ENCODE results near the gene LRRIQ3. TPM values are rescaled to one million over a fixed set of nuclear protein-coding genes. Genes with fewer than 3 reads are reported as not detected.
"Not testable (repeated sequence)": the region's sequence is repeated elsewhere in the genome, so short reads cannot be mapped to it uniquely, and the experiment has no call there.

The LRRIQ3 gene, protein sequence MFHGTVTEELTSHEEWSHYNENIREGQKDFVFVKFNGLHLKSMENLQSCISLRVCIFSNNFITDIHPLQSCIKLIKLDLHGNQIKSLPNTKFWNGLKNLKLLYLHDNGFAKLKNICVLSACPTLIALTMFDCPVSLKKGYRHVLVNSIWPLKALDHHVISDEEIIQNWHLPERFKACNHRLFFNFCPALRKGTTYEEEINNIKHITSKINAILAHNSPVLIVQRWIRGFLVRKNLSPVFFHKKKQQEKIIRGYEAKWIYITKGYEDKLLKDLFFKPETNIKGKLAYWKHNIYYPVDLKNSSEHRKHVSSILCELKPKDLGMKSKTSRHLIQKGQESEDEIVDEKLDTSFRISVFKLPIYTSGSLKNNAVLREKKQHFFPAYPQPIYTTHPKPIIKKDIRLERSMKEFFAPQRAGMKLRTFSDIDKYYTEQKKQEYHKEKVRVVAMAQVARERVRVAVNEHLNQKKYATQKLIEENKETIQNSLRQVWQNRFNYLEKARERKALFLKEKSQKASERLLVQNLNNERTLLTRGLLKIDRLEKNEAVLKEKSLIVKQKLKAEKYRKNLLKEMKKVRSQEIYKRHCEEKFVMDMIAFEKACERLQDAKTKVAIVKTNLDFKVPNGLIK
- 1 to 10 TPM; 2.3 to 5.9 (median 2.8) TPM for polyA plus RNA-seq (ENCODE audit: insufficient read length in 3 of 3)
- long read RNA-seq, donor 1 = 0 reads
- long read RNA-seq, donor 2, partial matches to known transcripts = 0 of 1 reads
- long read RNA-seq, donor 2, other reads (novel, unspliced or antisense) = 0 of 1 reads
- long read RNA-seq, donor 3 = 0 reads
- long read RNA-seq, donor 4 = 0 reads
- long read RNA-seq, donor 5 = 0 reads
- long read RNA-seq, donor 6 = 0 reads
- long read RNA-seq, donor 7, partial matches to known transcripts = 0 of 1 reads
- long read RNA-seq, donor 7, other reads (novel, unspliced or antisense) = 0 of 1 reads
- long read RNA-seq, donor 8 = 0 reads
- long read RNA-seq, donor 9, partial matches to known transcripts = 6 of 12 reads
- long read RNA-seq, donor 9, other reads (novel, unspliced or antisense) = 6 of 12 reads
- long read RNA-seq, donor 10, partial matches to known transcripts = 0 of 1 reads
- long read RNA-seq, donor 10, other reads (novel, unspliced or antisense) = 0 of 1 reads
- long read RNA-seq, donor 11 = 0 reads
- long read RNA-seq, donor 12 = 0 reads
- long read RNA-seq, donor 13, partial matches to known transcripts = 0 of 2 reads
- long read RNA-seq, donor 13, other reads (novel, unspliced or antisense) = 0 of 2 reads
- long read RNA-seq, donor 14 = 0 reads
- long read RNA-seq, donor 15 = 0 reads
- long read RNA-seq, donor 16 = 0 reads

DNA sequence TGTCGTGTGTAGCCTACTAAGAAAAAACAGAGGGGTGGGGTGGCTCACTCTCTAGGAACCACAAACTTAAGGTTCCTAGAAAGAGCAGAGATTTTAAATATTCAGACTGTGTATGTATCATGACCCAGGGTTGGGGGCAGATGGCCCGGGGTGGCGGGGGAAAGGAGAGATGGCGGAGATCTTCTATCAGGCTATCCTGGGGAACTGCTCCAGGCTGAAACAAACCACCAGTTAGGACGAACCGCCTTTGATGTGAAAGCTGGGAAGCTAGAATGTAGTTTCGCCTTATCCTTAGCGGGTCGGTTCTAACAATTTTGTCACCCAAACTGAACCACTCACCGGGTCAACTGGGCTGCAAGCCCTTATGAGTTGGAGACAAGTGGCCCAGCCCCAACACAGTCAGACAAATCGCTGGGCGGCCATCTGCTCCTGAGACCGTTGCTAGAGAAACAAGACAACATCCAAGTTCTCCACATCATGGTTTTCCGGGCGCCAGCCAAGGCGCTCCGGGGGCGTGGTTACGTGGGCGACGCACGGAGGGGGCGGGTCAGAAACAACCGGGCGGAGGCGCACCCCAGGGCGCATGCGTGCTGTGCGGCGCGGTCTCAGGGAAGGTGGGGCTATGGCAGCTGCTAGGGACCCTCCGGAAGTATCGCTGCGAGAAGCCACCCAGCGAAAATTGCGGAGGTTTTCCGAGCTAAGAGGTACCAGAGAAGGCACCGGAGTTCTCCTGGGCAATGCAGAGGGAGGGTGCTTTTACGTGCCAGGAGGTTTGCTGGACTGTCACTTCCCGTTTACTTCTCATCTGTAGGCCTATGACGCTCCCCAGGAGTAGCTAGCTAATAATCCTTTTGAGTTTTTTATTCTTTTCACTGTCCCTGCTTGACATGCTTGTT lies at the start of gene LRRIQ3, which contains the start of gene FPGT:
TSS of gene LRRIQ3 (minus strand) at position 520 of the 896 bp plus-strand sequence. CDS start 14,492 bp downstream, outside the sequence.
TSS of gene FPGT (plus strand) at position 586 of the 896 bp plus-strand sequence. CDS start at position 623, 37 bp downstream.
- DNase-seq = peak; percentile 96

DNA sequence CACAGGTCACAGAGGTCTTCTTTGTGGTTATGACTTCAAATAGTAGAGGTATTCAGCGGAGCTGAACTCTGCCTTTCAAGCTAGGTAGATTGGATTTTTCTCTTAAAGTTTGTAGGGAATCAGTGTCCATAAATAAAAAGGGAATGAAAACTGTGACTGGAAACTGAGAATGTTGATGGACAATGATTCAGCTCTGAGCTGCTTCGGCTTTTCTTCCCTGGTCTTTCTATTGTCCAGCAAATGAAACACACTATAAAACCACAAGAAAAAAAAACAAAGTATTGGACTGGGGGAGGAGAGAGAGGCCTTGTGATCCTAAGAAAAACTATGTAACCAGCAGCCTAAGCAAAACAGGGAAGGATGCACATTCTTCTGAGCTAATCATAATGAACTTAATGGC lies 48.3 kb upstream of the LRRIQ3 start:
- no peak for DNase-seq

DNA sequence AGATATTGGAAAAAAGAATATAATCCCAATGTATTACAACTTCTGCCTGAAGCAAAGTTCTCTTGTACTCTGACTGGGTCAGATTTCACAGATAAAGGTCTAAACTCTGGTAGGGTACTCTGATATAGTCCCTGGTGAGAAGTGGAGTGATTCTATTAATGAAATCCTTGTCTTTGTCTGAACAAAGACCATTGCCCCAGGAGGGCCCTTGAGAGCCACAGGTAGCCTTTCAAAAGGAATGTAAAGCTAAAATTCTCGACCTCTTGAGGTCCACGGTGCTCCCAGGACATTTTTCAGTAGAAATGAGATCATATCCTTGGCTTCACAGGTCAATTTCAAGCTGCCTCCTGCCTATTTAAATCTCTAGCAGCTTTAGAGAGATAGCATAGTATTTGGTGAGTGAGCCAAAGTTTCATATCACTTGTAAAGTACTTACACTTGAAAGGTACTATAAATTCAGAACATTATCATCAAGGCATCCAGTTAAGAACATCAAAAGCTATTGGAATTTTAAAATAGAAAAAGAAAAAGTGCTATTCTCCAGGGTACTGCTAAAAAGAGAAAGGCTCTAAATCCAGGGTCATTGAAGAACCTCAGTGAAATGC lies 47.3 kb upstream of the LRRIQ3 start:
- no peak for DNase-seq

DNA sequence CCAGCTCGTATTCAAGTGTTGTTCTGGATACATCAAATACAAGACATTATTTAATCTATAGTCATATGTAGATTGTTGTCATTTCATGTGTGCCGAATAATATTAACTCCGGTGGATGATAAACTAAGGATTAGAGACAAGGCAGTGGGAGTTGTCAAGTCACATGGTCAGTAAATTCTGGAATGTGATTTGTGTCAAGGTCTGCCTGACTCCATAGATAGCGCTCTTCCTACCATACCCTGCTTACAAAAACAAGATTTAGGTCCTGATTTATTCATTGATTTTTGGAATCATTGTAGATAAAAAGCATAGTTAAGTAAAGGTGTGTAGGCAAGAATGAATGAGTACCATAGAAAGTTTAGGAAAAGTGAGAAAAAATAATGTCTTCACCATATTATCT lies 39.8 kb upstream of the LRRIQ3 start:
- DNase-seq = no peak

DNA sequence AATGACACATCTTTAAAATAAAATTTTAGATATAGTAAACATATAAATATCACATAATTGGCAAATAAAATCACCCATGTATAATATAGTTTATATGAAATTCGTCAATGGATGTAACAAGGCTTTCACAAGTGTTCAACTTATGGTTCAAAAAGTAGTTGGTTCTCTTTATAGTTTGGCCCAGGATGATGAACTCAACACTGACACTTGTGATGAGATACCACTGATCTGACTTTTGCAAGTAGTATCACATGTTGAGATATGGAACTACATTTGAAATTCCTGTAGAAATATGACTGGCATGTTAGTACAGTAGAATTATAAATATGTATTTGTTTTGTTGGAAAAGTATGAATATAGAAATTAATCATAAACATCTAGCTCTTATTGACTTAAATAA lies 39.1 kb upstream of the LRRIQ3 start:
- no peak for DNase-seq

DNA sequence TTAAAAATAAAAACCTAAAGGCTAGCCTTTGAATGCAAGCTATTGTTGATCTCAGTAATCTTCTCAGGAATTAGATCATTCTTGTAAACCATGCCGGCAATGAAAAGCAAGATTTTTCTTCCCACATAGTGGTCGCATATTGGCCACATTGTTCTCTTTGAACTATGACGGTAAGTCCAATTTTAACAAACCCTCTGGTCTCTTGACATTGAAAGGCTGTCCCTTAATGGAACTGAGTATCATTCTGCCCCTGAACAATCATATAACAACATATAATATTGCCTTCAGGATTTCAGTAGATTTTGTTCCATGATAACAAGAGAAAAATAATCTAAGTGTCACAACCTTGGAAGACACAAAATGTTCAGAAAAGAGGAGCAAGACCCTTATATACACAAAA lies 38.5 kb upstream of the LRRIQ3 start:
- no peak for DNase-seq

DNA sequence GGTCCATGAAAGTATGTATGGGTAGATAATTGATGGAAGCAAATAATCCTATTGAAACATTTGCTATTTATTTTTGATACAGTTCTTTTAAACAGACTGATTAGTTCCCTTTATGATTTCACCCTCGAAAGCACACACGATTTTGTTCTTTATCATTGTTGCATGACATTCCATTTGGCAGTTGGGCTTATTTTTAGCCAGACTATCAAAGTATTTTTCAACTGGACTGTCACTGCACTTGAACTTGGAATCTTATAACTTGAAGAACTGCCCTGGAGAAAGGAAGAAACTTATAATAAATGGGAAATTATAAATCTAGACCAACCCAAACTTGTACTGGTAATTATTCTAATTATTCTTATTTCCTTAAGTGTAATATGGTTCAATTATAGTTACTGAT lies 37.2 kb upstream of the LRRIQ3 start, which contains the start of gene TNNI3K:
TSS of gene TNNI3K (plus strand) at position 235 of the 400 bp plus-strand sequence. CDS start at position 300, 65 bp downstream.
- no peak for DNase-seq

DNA sequence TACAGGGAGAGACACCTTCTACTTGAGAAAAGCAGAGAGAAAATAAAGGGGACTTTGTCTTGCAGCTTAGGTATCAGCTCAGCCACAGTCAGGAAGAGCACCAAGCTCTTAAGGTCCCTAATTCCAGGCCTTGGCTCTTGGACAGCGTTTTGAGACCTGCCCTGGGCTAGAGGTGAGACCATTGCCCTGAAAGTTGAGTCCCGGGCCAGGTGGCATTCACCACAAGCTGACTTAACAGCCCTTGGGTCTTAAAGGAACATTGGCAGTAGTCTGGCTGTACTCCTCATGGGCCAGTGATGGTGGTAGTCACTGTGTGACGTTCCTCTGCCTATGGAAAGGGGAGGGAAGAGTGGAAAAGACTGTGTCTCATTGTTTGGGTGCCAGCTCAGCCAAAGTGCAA lies 25.5 kb upstream of the LRRIQ3 start:
- no peak for DNase-seq

DNA sequence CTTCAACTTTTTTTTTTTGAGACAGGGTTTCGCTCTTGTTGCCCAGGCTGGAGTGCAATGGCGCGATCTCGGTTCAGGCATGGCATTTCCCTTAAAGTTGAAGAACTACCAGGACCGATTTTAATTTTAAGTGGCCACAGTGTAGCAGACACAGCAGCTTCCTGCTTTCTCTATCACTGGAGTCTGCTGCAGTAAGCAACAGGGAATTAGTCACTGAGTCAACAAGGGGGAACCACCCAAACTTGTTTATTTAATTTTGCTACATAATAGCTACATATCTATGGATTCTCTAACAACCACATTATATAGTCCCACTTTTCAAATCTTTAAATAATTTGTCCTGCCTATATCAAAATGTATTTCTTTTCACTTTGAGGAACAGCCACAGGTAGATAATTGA lies 24.7 kb upstream of the LRRIQ3 start:
- DNase-seq = no peak

DNA sequence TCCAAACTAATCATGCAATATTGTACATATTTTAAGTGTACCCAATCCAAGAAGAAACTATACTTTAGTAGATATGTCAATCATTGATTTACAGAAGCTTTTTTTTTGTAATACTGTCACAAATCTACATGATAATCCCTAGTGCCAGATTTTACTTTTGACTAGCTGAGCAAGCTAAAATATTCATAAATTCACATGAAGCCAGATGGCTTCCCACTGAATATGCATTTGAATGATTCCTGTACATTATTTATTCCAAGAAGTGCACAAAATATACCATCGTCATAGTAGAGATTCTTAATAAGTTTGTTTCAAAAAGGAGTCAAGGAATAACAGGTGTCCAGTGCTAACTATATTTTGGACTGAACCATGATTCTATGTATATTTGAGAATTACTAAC lies 17.3 kb upstream of the LRRIQ3 start:
- no peak for DNase-seq

DNA sequence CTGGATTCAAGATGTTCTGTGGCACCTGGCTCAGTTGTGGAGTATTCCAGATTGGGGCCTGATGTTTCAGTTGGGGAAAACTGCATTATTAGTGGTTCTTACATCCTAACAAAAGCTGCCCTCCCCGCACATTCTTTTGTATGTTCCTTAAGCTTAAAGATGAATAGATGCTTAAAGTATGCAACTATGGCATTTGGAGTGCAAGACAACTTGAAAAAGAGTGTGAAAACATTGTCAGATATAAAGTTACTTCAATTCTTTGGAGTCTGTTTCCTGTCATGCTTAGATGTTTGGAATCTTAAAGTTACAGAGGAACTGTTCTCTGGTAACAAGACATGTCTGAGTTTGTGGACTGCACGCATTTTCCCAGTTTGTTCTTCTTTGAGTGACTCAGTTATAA lies 7.3 kb upstream of the LRRIQ3 start:
- no peak for DNase-seq

DNA sequence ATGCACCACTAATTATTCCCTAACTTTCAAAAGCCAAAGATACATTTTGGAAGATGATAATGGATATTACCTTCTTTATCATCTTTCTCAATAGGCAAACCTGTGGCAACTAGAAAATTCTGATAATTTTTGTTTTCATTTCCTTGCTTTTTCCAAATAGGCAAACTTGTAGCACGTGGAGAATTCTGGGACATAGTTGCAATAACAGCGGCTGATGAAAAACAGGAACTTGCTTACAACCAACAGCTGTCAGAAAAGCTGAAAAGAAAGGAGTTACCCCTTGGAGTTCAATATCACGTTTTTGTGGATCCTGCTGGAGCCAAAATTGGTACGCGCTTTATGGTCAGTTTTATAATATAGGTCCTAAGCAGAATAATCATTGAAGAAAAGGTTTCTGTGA lies 1.5 kb upstream of the LRRIQ3 start:
- no peak for DNase-seq

DNA sequence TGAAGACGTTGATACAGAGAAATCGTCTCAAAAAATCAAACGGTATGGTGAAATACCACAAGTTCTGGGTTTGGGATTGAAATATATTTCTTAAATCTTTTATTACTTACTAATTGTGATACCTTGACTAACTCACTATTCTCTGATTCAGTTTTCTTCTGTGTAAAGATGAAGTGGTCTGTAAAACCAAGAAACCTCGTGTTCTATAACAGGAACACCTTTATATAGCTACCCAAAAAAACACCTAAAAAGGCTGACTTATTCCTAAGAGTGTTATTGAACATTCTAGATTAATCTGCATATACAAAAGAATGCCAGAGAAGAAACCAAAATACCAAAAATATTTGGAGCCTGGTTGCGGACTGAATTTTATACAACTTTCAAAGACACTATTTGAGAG lies 721 bp downstream of the LRRIQ3 start:
- DNase-seq = no peak

DNA sequence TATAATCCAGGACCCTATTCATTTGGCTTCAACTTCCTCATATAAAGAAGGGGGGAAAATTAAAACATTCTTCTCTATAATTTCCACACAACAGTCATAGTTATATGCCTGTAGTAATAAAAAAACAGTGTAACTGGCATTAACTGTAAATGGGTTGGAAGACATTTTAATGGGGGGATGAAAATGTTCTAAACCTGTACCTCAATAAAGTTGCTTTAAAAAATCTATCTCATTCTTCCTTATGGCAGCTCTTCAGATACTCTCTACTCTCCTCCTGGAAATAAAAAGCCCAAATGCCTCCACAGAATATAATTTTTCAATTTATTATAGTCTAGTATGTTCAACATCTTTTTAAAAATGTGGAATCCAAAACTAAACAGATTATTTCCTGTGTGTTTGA lies 2.6 kb downstream of the LRRIQ3 start:
- no peak for DNase-seq

DNA sequence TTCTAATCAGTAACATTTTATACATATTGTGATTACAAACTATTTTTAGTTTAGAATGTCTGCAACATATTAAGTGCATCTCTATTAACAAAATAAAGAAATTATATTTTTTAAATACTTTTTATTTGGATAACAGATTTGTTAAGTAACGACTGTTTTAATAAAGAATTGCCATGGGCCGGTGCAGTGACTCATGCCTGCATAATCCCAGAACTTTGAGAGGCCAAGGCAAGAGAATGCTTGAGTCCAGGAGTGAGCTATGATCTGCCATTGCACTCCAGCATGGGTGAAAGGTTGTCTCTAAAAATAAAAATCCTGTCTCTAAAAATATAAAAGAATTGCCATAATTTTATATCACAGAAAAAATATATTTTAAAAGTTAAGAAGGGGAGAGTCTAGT lies 4.1 kb downstream of the LRRIQ3 start:
- DNase-seq = no peak

DNA sequence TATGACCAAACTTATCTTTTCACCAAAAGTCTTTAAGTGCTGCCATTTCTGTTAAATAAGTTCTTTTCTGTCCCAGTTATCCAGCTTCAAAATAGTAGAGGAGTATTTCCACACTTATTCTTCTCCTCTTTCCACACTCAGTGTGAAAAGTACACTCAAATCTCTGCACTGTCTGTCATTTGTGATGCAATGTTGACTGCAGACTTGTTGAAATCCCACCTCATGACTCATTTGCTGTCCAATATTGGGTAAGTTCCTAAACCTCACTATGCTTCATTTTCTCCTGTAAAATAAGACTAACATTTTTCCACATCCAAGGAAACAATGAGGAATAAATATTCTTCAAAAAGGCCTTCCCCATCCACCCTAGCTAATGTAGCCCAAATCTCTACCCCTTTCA lies 17.5 kb downstream of the LRRIQ3 start:
- no peak for DNase-seq

DNA sequence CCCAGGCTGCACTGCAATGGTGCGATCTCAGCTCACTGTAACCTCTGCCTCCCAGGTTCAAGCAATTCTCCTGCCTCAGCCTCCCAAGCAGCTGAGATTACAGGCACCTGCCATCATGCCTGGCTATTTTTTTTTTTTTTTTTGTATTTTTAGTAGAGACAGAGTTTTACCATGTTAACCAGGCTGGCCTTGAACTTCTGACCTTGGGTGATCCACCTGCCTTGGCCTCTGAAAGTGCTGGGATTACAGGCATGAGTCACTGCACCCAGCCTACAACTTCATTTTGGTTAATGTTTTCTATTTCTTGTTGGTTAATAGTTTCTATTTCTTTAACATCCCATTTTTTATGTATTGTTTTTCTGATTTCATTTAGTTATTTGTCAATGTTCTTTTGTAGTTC lies 23.6 kb downstream of the LRRIQ3 start:
- DNase-seq = not testable (repeated sequence)

DNA sequence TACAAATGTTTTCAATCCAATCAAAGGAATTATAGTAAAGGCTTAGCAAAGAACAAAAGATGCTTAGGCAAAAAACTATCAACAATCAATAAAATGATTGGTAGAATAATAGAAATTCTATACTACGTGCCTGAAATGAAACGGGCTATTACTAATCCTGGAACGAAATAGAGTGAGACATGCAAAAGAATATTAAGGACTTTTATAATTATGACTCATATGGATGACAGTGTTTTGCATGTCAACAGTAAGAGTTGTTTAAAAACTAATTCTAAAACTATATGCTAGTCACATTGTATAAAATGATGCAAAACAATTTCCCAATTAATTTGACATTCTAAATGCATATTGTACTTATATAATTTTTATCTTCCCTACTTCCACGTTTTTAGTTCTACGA lies 35.6 kb downstream of the LRRIQ3 start:
- no peak for DNase-seq

DNA sequence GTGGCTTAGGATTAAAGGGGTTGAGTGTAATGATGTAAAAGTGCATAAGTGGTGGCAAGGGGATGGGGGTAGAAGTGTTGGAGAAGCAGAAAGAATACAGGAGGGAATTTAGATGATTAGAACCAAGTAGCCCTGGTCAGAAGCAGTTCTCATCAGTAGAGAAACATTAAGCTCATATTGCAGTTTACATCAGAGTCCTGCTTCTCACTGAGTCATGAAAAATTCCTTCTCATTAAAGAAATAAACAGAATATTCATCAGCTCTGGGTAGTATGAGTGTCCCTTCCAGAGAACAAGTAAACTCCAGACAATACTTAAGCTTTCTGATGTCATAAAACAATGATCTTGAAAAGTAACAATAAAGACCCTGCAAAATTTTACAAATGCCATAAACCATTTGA lies 36.5 kb downstream of the LRRIQ3 start:
- DNase-seq = no peak

DNA sequence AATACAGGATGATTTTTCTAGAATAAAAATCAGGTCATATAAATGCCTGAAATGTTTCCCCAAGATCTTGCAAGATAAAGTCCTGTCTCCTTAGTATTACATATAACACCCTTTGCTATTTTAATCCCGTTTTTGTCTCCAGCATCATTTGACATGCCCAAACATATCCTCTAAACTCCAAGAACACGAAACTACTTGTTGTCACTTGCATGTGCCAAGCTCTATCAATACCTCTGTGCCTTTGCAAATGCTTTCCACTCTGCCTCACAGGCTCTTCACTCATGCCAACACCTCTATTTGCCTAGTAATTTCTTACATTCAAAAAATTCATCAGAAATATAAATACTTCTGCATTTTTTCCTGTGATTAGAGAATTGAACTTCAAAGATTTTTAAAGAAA lies 37.9 kb downstream of the LRRIQ3 start:
- DNase-seq = no peak
